K562 (cell line): ENCODE measurements around the gene SLC39A5. TPM values are rescaled to one million over a fixed set of nuclear protein-coding genes. Genes with fewer than 3 reads are reported as not detected.

Experiments used
- ATAC-seq: fragments of 200-7000 bp; cut with Tn5 transposase; 3 replicates; pipeline ENCODE4 v1.9.1; 2020; ENCODE audit warnings: moderate library complexity
- BruUV-seq: library from RNA; stranded (reverse); fragments of 400-500 nt; replicated peaks from 2 replicates; lab custom pipeline; 2021; lab: Mats Ljungman, UMichigan
- CTCF ChIA-PET: fragments of 300-600 bp; formaldehyde crosslinking; extraction: SDS; loops from one replicate; lab custom pipeline; 2021; ENCODE audit warnings: low intra/inter-chr PET ratio; lab: Yijun Ruan, JAX
- POLR2A ChIA-PET: fragments of 300-600, 350-650 bp; sonication (Branson Sonifier 250); formaldehyde crosslinking; extraction: SDS; loops from one replicate; lab custom pipeline; 2021; ENCODE audit warnings: antibody characterized with exemption, inconsistent platforms; lab: Yijun Ruan, JAX
- DNase-seq, 4 experiments: peaks; one replicate each; pipeline versions ENCODE4 v3.0.0 to v3.0.0-alpha.2; 2011 to 2018; ENCODE audit warnings: low spot score in 3 of 4, mixed read lengths in 3 of 4; ENCODE audit errors: extremely low read depth in 1 of 4
- FAIRE-seq: peaks from 2 replicates; lab custom pipeline; 2011; peaks lifted over from hg19 to GRCh38; lab: Jason Lieb, UNC
- H2AFZ ChIP-seq: 2 replicates; pipeline ENCODE4 v1.6.0; 2011; ENCODE audit warnings: low read depth, low read length, control low read depth, inconsistent platforms
- H3K27ac ChIP-seq: fragments of 200-600 bp; 3 replicates; pipeline ENCODE4 v1.8.0; 2011; ENCODE audit warnings: low read depth, mild to moderate bottlenecking, control low read depth, inconsistent platforms, low read length, moderate library complexity, mixed read lengths; ENCODE audit errors: extremely low read depth
- H3K27me3 ChIP-seq, 2 experiments: fragments of 300-600 bp in 1 of 2; 2 replicates in 1 of 2; 3 replicates in 1 of 2; pipeline versions ENCODE4 v1.6.0 to v1.8.0; 2011; ENCODE audit warnings: inconsistent platforms in 2 of 2, low read length in 2 of 2, mild to moderate bottlenecking in 1 of 2, mixed read lengths in 1 of 2, moderate library complexity in 1 of 2; ENCODE audit not compliant: control insufficient read depth in 2 of 2, insufficient read depth in 2 of 2
- H3K36me3 ChIP-seq: fragments of 300-600 bp; 3 replicates; pipeline ENCODE4 v1.8.0; 2011; ENCODE audit warnings: mild to moderate bottlenecking, low read length, inconsistent platforms; ENCODE audit not compliant: control insufficient read depth, insufficient read depth
- H3K4me1 ChIP-seq, 2 experiments: fragments of 200-600 bp in 1 of 2; replicated peaks in 1 of 2; 2 replicates in 1 of 2; 3 replicates in 1 of 2; pipeline versions ENCODE4 v1.5.1 to v1.8.0; 2011; ENCODE audit warnings: inconsistent platforms in 2 of 2, low read length in 2 of 2, mild to moderate bottlenecking in 1 of 2, mixed read lengths in 1 of 2, moderate library complexity in 1 of 2; ENCODE audit not compliant: control insufficient read depth in 2 of 2, insufficient read depth in 2 of 2
- H3K4me2 ChIP-seq: 2 replicates; pipeline ENCODE4 v1.6.1; 2011; ENCODE audit warnings: low read length, control low read depth, inconsistent platforms, mixed read lengths; ENCODE audit not compliant: insufficient read depth
- H3K4me3 ChIP-seq: fragments of 200-600 bp; sonication (generic), shearing (Covaris generic); 2 replicates; pipeline ENCODE4 v1.5.1; 2016; ENCODE audit warnings: control low read depth, inconsistent platforms
- H3K79me2 ChIP-seq: fragments of 200-600 bp; 3 replicates; pipeline ENCODE4 v1.8.0; 2011; ENCODE audit warnings: low read length, inconsistent platforms; ENCODE audit not compliant: control insufficient read depth, insufficient read depth
- H3K9ac ChIP-seq, 2 experiments: 2 replicates each; pipeline versions ENCODE4 v1.6.0 to v1.6.1; 2011; ENCODE audit warnings: low read depth in 2 of 2, low read length in 2 of 2, control low read depth in 1 of 2, inconsistent platforms in 1 of 2, mild to moderate bottlenecking in 1 of 2, mixed read lengths in 1 of 2; ENCODE audit not compliant: insufficient read depth in 1 of 2
- H3K9me1 ChIP-seq: one replicate; pipeline ENCODE4 v1.6.0; 2011; ENCODE audit warnings: inconsistent platforms, mild to moderate bottlenecking, low read length, moderate library complexity; ENCODE audit not compliant: control insufficient read depth, insufficient read depth
- H3K9me3 ChIP-seq: replicated peaks from 2 replicates; pipeline ENCODE4 v1.5.1; 2011; ENCODE audit warnings: low read depth, low read length, inconsistent platforms; ENCODE audit not compliant: control insufficient read depth, insufficient read depth
- H4K20me1 ChIP-seq: replicated peaks from 2 replicates; pipeline ENCODE4 v1.6.1; 2011; ENCODE audit warnings: low read length, inconsistent platforms, mixed read lengths; ENCODE audit not compliant: control insufficient read depth, insufficient read depth
- CREB1 ChIP-seq, 2 experiments: sonication (generic) in 1 of 2; formaldehyde crosslinking in 1 of 2; IDR thresholded peaks; 2 replicates each; pipeline versions ENCODE4 v1.6.1 to v1.8.0; 2012 to 2022; ENCODE audit warnings: inconsistent platforms in 1 of 2, mild to moderate bottlenecking in 1 of 2, missing genetic modification reagents in 1 of 2, moderate library complexity in 1 of 2
- CTCF ChIP-seq, 3 experiments: IDR thresholded peaks in 2 of 3; conservative IDR thresholded peaks in 1 of 3; 2 replicates each; pipeline ENCODE4 v1.5.1; 2011 to 2012; ENCODE audit warnings: low read length in 3 of 3, mild to moderate bottlenecking in 3 of 3, control low read depth in 2 of 3, improper control_type of control experiment in 1 of 3, inconsistent platforms in 1 of 3, low read depth in 1 of 3, mixed read lengths in 1 of 3, moderate library complexity in 1 of 3; ENCODE audit not compliant: insufficient read depth in 2 of 3
- JUND ChIP-seq, 2 experiments: IDR thresholded peaks; 2 replicates in 1 of 2; 3 replicates in 1 of 2; pipeline ENCODE4 v1.6.1; 2011; ENCODE audit warnings: borderline replicate concordance in 2 of 2, low read depth in 2 of 2, low read length in 2 of 2, improper control_type of control experiment in 1 of 2, missing biosample characterization in 1 of 2, missing genetic modification characterization in 1 of 2, missing genetic modification reagents in 1 of 2
- KLF1 ChIP-seq: fragments of 450-650 bp; IDR thresholded peaks from 2 replicates; pipeline ENCODE4 v1.6.1; 2016; ENCODE audit warnings: missing genetic modification characterization, missing compliant biosample characterization
- ZNF184 ChIP-seq: sonication (generic); formaldehyde crosslinking; IDR thresholded peaks from 2 replicates; pipeline ENCODE4 v1.5.0; 2020; ENCODE audit warnings: missing genetic modification reagents
- ZNF407 ChIP-seq: fragments of 450-650 bp; IDR thresholded peaks from 2 replicates; pipeline ENCODE4 v1.6.1; 2016; ENCODE audit warnings: low read depth
- WGBS: fragments of 100-300 bp; shearing (Covaris generic); methylation state at CpG from one replicate; pipeline ENCODE4 v1.1.6; 2016; ENCODE audit warnings: low coverage, mixed read lengths; ENCODE audit not compliant: insufficient coverage; ENCODE audit errors: missing lambda C conversion rate; 5-methylcytosine and 5-hydroxymethylcytosine counted together
- in situ Hi-C: fragments of 300-500 bp; cut with MboI; formaldehyde crosslinking; loops from 4 replicates; pipeline ENCODE4 v1.15.0; 2018; ENCODE audit warnings: inconsistent platforms, mixed read lengths
- intact Hi-C: fragments of 100-400 bp; cut with micrococcal nuclease; formaldehyde crosslinking; loops from 2 replicates; pipeline ENCODE4 v1.14.2; 2022
- polyA plus RNA-seq, 8 experiments: library from polyadenylated mRNA; depleted of rRNA in 4 of 8; stranded (reverse) in 5 of 8; unstranded in 3 of 8; fragments of >200 nt; fragmentation: Nextera tagmentation in 2 of 8; fragmentation: Illumina TruSeq in 1 of 8; extraction: Ambion mirVana in 2 of 8; extraction: Trizol in 1 of 8; gene quantifications; 2 replicates each; pipeline versions ENCODE4 v1.2.1 to v1.2.3, GENCODE V29; 2011 to 2014; ENCODE audit warnings: inconsistent platforms in 1 of 8, missing spikeins in 1 of 8
- total RNA-seq, 7 experiments: library from RNA; depleted of rRNA in 6 of 7; stranded (reverse); fragments of >200 nt in 6 of 7; fragmentation: Illumina TruSeq in 2 of 7; extraction: Trizol in 2 of 7; gene quantifications; 2 replicates each; pipeline versions ENCODE4 v1.2.1 to v1.2.3, GENCODE V29; 2011 to 2021; ENCODE audit warnings: low replicate concordance in 1 of 7

The SLC39A5 gene
- total and polyA plus RNA-seq, 9 of the 15 experiments (the other 6 are each of a cell fraction or from before 2014, with no cell fraction given): 0.08 to 0.10 TPM; not detected in 7

GRCh38 chr12:56221232-56221756 lies 8.6 kb upstream of the SLC39A5 start (continued):
- TF ChIP-seq CTCF (IDR thresholded peaks at IDR 0.05 in 2 of 3, conservative IDR thresholded peaks at IDR 0.05 in 1 of 3; ENCODE audit: insufficient read depth in 2 of 3, low read depth in 1 of 3, low read length in 3 of 3): no peak

GRCh38 chr12:56221757-56222530 lies 7.9 kb upstream of the SLC39A5 start, which contains the start of gene RNF41:
Gene RNF41, minus strand, starts transcription at chr12:56221922. Its CDS starts 7,875 bp downstream, at chr12:56214047.
- intact Hi-C loops (loop anchor here (10.0 kb wide), 1 partner anchor 177 kb away; the partner anchor contains the start of gene RPS26), in situ Hi-C loops (no loop called here)
- Histone ChIP-seq H4K20me1 (no peaks in the 10 kb centered on the region), H3K9me1 (no peaks in the 10 kb centered on the region), H3K4me2 (peak within 1 kb of the TSS; percentile 96), H3K27ac (peak within 1 kb of the TSS; percentile 93), H3K4me1 (peaks cover 20 to 31% of the 10 kb centered on the region in 2 experiments; a peak in 4 of 5 replicates), H3K27me3 (no peaks in the 10 kb centered on the region), H3K36me3 (peaks cover 4% of the 10 kb centered on the region; the same call in 2 of the 3 replicates), H3K4me3 (peak within 1 kb of the TSS; percentile 90), H3K79me2 (peaks cover 47% of the 10 kb centered on the region), H2AFZ (peak within 1 kb of the TSS; percentile 96), H3K9me3 (no peaks in the 10 kb centered on the region), H3K9ac (peak within 1 kb of the TSS; percentile 85 to 97)
- ATAC-seq (peak; percentile 87), DNase-seq (peak; percentile 94 to 97 (median 95)), FAIRE-seq (peak; percentile 97)
- ChIA-PET CTCF (interaction anchor here (1.1 to 1.4 kb wide), 2 partner anchors 29 to 32 kb away, joined by 3 to 5 read pairs; partner anchors contain the start of gene SMARCC2), POLR2A (interaction anchor here (0.5 to 3.4 kb wide), 32 partner anchors 9 to 1993 kb away, joined by 3 to 68 read pairs (median 5); partner anchors contain the start of genes COQ10A, CS, ESYT1 and MYL6)
- 1% methylated on average over 38 of the region's 42 CpGs for WGBS
- TSS peak; percentile 82 for BruUV-seq
- TF ChIP-seq KLF1 (tag): no peak
- TF ChIP-seq ZNF184 (CRISPR knock-in tag): no peak
- TF ChIP-seq CREB1 (IDR thresholded peaks at IDR 0.05): peak; percentile 82
- TF ChIP-seq CREB1 (CRISPR knock-in tag; IDR thresholded peaks at IDR 0.05): peak; percentile 81
- TF ChIP-seq JUND (IDR thresholded peaks at IDR 0.05; ENCODE audit: borderline replicate concordance, low read depth, low read length): peak; percentile 65
- TF ChIP-seq JUND (tag; IDR thresholded peaks at IDR 0.05; ENCODE audit: borderline replicate concordance, low read depth, low read length): no peak
- no peak for TF ChIP-seq ZNF407
